ENCODE results near the gene LAG3.

DNA sequence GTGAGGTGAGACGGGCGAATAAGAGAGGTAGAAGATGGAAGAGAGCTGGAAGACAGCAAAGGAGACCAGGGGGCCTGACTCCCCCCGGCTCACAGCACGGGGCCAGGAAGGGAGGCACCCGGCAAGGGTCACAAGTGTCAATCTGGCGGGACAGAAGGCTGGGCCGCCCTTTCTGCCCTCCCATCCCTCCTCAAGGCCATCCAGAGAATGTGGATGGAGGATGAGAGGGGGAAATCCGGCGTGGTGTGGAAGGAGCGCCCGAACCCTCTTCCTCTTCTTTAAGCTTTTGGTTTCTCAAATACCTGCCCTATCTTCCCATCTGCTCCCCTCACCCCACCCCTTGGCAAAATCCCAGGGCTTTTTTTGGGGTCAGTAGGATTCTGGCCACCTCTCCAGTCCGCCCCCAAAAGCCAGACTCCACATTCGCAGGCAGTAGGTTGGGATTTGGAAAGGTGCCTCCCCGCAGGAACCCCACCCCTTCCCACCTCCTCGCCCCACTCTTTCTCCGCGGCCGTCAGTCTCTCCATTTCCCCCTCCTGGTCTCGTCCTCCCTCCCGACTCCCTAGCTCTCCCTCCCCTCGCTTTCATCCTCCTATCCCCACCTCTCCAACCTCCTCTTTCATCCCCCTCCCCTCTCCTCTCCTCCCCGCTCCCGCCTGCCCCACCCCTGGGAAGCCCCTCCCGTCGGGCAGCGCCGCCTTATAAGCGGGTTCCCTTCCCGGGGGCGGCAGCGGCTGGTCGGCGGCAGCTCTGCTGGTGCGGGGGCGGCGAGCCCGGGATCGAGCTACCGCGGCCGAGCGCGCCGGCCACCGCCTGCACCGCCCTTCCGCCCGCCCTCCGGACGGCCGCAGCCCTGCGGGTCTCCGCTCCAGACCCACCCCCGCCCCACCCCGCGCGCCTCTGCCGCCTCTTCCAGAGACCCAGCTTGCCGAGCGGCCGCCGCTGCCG, 6.4 kb upstream of the LAG3 start, which contains the start of gene PTMS:
- TF ChIP-seq, protein P1, sequence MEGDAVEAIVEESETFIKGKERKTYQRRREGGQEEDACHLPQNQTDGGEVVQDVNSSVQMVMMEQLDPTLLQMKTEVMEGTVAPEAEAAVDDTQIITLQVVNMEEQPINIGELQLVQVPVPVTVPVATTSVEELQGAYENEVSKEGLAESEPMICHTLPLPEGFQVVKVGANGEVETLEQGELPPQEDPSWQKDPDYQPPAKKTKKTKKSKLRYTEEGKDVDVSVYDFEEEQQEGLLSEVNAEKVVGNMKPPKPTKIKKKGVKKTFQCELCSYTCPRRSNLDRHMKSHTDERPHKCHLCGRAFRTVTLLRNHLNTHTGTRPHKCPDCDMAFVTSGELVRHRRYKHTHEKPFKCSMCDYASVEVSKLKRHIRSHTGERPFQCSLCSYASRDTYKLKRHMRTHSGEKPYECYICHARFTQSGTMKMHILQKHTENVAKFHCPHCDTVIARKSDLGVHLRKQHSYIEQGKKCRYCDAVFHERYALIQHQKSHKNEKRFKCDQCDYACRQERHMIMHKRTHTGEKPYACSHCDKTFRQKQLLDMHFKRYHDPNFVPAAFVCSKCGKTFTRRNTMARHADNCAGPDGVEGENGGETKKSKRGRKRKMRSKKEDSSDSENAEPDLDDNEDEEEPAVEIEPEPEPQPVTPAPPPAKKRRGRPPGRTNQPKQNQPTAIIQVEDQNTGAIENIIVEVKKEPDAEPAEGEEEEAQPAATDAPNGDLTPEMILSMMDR (IDR thresholded peaks at IDR 0.05) = no peak
- TF ChIP-seq EP300 (IDR thresholded peaks at IDR 0.05) (peak in 1 of 2 donors; percentile 84), POLR2A (IDR thresholded peaks at IDR 0.05) (peak; percentile 9 to 70)
